ENCODE measurements around the gene HSBP1.

The HSBP1 gene

GRCh38 chr16:83807710-83808572 lies at the start of gene HSBP1:
Gene HSBP1, plus strand, starts transcription at chr16:83807978. Its CDS starts 99 bp downstream, at chr16:83808077.
- TF ChIP-seq, protein P1, sequence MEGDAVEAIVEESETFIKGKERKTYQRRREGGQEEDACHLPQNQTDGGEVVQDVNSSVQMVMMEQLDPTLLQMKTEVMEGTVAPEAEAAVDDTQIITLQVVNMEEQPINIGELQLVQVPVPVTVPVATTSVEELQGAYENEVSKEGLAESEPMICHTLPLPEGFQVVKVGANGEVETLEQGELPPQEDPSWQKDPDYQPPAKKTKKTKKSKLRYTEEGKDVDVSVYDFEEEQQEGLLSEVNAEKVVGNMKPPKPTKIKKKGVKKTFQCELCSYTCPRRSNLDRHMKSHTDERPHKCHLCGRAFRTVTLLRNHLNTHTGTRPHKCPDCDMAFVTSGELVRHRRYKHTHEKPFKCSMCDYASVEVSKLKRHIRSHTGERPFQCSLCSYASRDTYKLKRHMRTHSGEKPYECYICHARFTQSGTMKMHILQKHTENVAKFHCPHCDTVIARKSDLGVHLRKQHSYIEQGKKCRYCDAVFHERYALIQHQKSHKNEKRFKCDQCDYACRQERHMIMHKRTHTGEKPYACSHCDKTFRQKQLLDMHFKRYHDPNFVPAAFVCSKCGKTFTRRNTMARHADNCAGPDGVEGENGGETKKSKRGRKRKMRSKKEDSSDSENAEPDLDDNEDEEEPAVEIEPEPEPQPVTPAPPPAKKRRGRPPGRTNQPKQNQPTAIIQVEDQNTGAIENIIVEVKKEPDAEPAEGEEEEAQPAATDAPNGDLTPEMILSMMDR (conservative IDR thresholded peaks at IDR 0.05) = no peak
- peak within 1 kb of the TSS; percentile 76 for H3K27ac ChIP-seq

- TF ChIP-seq, protein P1 (conservative IDR thresholded peaks at IDR 0.05) = no peak
- H3K27ac ChIP-seq = no peak overlapping the region
Observed at GRCh38 chr16:83762141-83762991, 45.4 kb upstream of the HSBP1 start.

- H3K27ac ChIP-seq = no peak overlapping the region
- TF ChIP-seq, protein P1 (conservative IDR thresholded peaks at IDR 0.05) = no peak
Observed at GRCh38 chr16:83762992-83763358, 44.8 kb upstream of the HSBP1 start.

GRCh38 chr16:83768986-83769385 lies 38.8 kb upstream of the HSBP1 start:
- no peak overlapping the region for H3K27ac ChIP-seq
- TF ChIP-seq, protein P1 (conservative IDR thresholded peaks at IDR 0.05) = no peak

- no peak overlapping the region for H3K27ac ChIP-seq
- TF ChIP-seq, protein P1 (conservative IDR thresholded peaks at IDR 0.05) = no peak
Observed at GRCh38 chr16:83769397-83770008, 38.3 kb upstream of the HSBP1 start.

- TF ChIP-seq, protein P1 (conservative IDR thresholded peaks at IDR 0.05) = no peak
Observed at GRCh38 chr16:83771306-83771942, 36.4 kb upstream of the HSBP1 start.

More at GRCh38 chr16:83771306-83771942, 36.4 kb upstream of the HSBP1 start:
- no peak overlapping the region for H3K27ac ChIP-seq
